B cell (primary cell): ENCODE measurements around the gene CST11. TPM values are rescaled to one million over a fixed set of nuclear protein-coding genes. Genes with fewer than 3 reads are reported as not detected.

Experiments
- ATAC-seq: fragments of 200-7000 bp; cut with Tn5 transposase; one replicate; pipeline ENCODE4 v1.10.0; 2021; ENCODE audit warnings: low read depth, mild to moderate bottlenecking, moderate number of reproducible peaks, moderate library complexity
- CTCF ChIA-PET: fragments of 350-600 bp; sonication (Branson Sonifier 250); formaldehyde crosslinking; loops from one replicate; lab custom pipeline; 2021; ENCODE audit warnings: antibody characterized with exemption, inconsistent platforms; lab: Charles Lee
- POLR2A ChIA-PET: fragments of 350-600 bp; sonication (Branson Sonifier 250); formaldehyde crosslinking; loops from one replicate; lab custom pipeline; 2021; ENCODE audit warnings: antibody characterized with exemption; lab: Charles Lee
- DNase-seq: peaks from one replicate; pipeline ENCODE4 v3.0.0; 2013
- H2AFZ ChIP-seq: 2 replicates; pipeline ENCODE4 v1.6.1; 2012; ENCODE audit warnings: mild to moderate bottlenecking, low read depth, low read length; ENCODE audit not compliant: insufficient read depth, poor library complexity, severe bottlenecking
- H3K27ac ChIP-seq, 2 donors: 1 replicate in 1 of 2; 2 replicates in 1 of 2; pipeline ENCODE4 v1.5.1; 2012 to 2013; ENCODE audit warnings: low read length in 2 of 2, mild to moderate bottlenecking in 2 of 2, moderate library complexity in 1 of 2
- H3K27me3 ChIP-seq, 4 experiments: fragments of 200-600 bp in 1 of 4; sonication (generic) in 1 of 4; replicated peaks in 1 of 4; 1 replicate in 2 of 4; 2 replicates in 2 of 4; pipeline versions ENCODE4 v1.6.1 to v1.7.0; 2013 to 2016; ENCODE audit warnings: low read length in 3 of 4, mild to moderate bottlenecking in 2 of 4, mixed read lengths in 1 of 4, moderate library complexity in 1 of 4; ENCODE audit not compliant: insufficient read depth in 4 of 4, control insufficient read depth in 3 of 4; ENCODE audit errors: control extremely low read depth in 1 of 4
- H3K36me3 ChIP-seq, 2 experiments: replicated peaks in 1 of 2; 1 replicate in 1 of 2; 2 replicates in 1 of 2; pipeline versions ENCODE4 v1.6.1 to v1.7.1; 2013; ENCODE audit warnings: low read length in 1 of 2; ENCODE audit not compliant: insufficient read depth in 2 of 2, control insufficient read depth in 1 of 2; ENCODE audit errors: control extremely low read depth in 1 of 2, extremely low read depth in 1 of 2
- H3K4me1 ChIP-seq, 2 donors: fragments of 200-600 bp in 1 of 2; sonication (generic) in 1 of 2; 1 replicate in 1 of 2; 2 replicates in 1 of 2; pipeline versions ENCODE4 v1.5.1 to v1.6.1; 2013 to 2017; ENCODE audit warnings: low read length in 2 of 2; ENCODE audit not compliant: control insufficient read depth in 2 of 2, insufficient read depth in 2 of 2
- H3K4me2 ChIP-seq: replicated peaks from 2 replicates; pipeline ENCODE3; 2012; ENCODE audit warnings: mild to moderate bottlenecking, low read depth, low read length; ENCODE audit not compliant: poor library complexity, severe bottlenecking
- H3K4me3 ChIP-seq, 5 experiments: fragments of 200-600 bp in 1 of 5; sonication (generic) in 1 of 5; 1 replicate in 3 of 5; 2 replicates in 2 of 5; pipeline versions ENCODE4 v1.5.1 to v1.7.0; 2011 to 2016; ENCODE audit warnings: low read length in 4 of 5, mild to moderate bottlenecking in 4 of 5, low read depth in 2 of 5, control low read depth in 1 of 5, moderate library complexity in 1 of 5; ENCODE audit not compliant: insufficient read depth in 1 of 5; ENCODE audit errors: control extremely low read depth in 1 of 5, extremely low read depth in 1 of 5
- H3K79me2 ChIP-seq: fragments of 200-600 bp; sonication (generic); one replicate; pipeline ENCODE4 v1.6.0; 2016; ENCODE audit warnings: low read length; ENCODE audit not compliant: control insufficient read depth, insufficient read depth
- H3K9ac ChIP-seq: fragments of 200-600 bp; sonication (generic); 2 replicates; pipeline ENCODE4 v1.6.1; 2017; ENCODE audit warnings: mild to moderate bottlenecking, low read length, moderate library complexity
- H3K9me3 ChIP-seq, 3 donors: one replicate each; pipeline versions ENCODE4 v1.6.1 to v1.7.1; 2013; ENCODE audit warnings: low read length in 2 of 3; ENCODE audit not compliant: control insufficient read depth in 2 of 3, insufficient read depth in 1 of 3; ENCODE audit errors: control extremely low read depth in 1 of 3
- H4K20me1 ChIP-seq: 2 replicates; pipeline ENCODE4 v1.6.0; 2012; ENCODE audit warnings: mild to moderate bottlenecking, low read length; ENCODE audit not compliant: insufficient read depth, control insufficient read depth, poor library complexity, severe bottlenecking
- H3K27ac Mint-ChIP-seq: one replicate; pipeline ENCODE4 v1.8.0; 2021; ENCODE audit warnings: mixed read lengths
- H3K27me3 Mint-ChIP-seq: one replicate; pipeline ENCODE4 v1.8.0; 2021; ENCODE audit warnings: mixed read lengths
- H3K4me1 Mint-ChIP-seq: one replicate; pipeline ENCODE4 v1.8.0; 2021; ENCODE audit warnings: mixed read lengths
- H3K4me3 Mint-ChIP-seq: one replicate; pipeline ENCODE4 v1.8.0; 2021; ENCODE audit warnings: mixed read lengths
- H3K9me3 Mint-ChIP-seq: one replicate; pipeline ENCODE4 v1.8.0; 2022; ENCODE audit warnings: mixed read lengths; ENCODE audit not compliant: insufficient read depth
- CTCF ChIP-seq: fragments of 200-600 bp; IDR thresholded peaks from one replicate; pipeline ENCODE4 v1.8.0; 2022; ENCODE audit warnings: antibody characterized with exemption, mild to moderate bottlenecking
- EZH2 ChIP-seq: IDR thresholded peaks from 2 replicates; pipeline ENCODE4 v1.6.1; 2012; ENCODE audit warnings: borderline replicate concordance, low read depth, mild to moderate bottlenecking, moderate library complexity, low read length; ENCODE audit not compliant: insufficient read depth, poor library complexity, severe bottlenecking
- WGBS: methylation state at CpG from one replicate; pipeline ENCODE4 v1.1.5; 2013; ENCODE audit warnings: missing lambda C conversion rate; ENCODE audit not compliant: insufficient coverage; 5-methylcytosine and 5-hydroxymethylcytosine counted together
- intact Hi-C: fragments of 100-400 bp; cut with micrococcal nuclease; formaldehyde crosslinking; loops from one replicate; pipeline ENCODE4 v1.10.0; 2022
- polyA plus RNA-seq: library from polyadenylated mRNA; depleted of rRNA; stranded (reverse); fragments of >200 nt; gene quantifications from 2 replicates; pipeline ENCODE4 v1.2.3, GENCODE V29; 2012
- total RNA-seq, 2 donors: library from RNA; stranded (reverse); fragments of 120-200 nt in 1 of 2; gene quantifications; 1 replicate in 1 of 2; 2 replicates in 1 of 2; pipeline versions ENCODE4 v1.2.3 to v1.2.4, GENCODE V29; 2013 to 2022

The CST11 gene
- total and polyA plus RNA-seq, 2 donors (not counting 1 experiment from before 2014, with no cell fraction given): not detected

- no peak for ATAC-seq
- H3K27ac Mint-ChIP-seq: no peak overlapping the region
- TF ChIP-seq EZH2: no peak
- TF ChIP-seq CTCF: no peak
- H3K27me3 Mint-ChIP-seq: peaks cover 9% of the 10 kb centered on the region
- peaks cover 0 to 8% (median 3%) of the 10 kb centered on the region in 3 donors for H3K9me3 ChIP-seq
- H3K4me1 Mint-ChIP-seq: no peaks in the 10 kb centered on the region
- ChIA-PET CTCF (no interaction called here), POLR2A (no interaction called here)
- H3K27me3 ChIP-seq: peaks cover 0 to 3% (median 0%) of the 10 kb centered on the region in 4 experiments
- H3K9me3 Mint-ChIP-seq: no peaks in the 10 kb centered on the region
- peaks cover 2 to 9% of the 10 kb centered on the region in 2 donors for H3K4me1 ChIP-seq
- intact Hi-C loops: no loop called here
- no peak overlapping the region for H3K27ac ChIP-seq
- H3K4me3 Mint-ChIP-seq: no peak overlapping the region
- H3K36me3 ChIP-seq: no peaks in the 10 kb centered on the region
- H3K4me2 ChIP-seq: no peak overlapping the region
- no peak for DNase-seq
- no peaks in the 10 kb centered on the region for H3K79me2 ChIP-seq
- 100% methylated on average over 1 of the region's 7 CpGs for WGBS
- H3K9ac ChIP-seq: no peak overlapping the region
- H4K20me1 ChIP-seq: no peaks in the 10 kb centered on the region
- no peak overlapping the region for H2AFZ ChIP-seq
- H3K4me3 ChIP-seq: no peak overlapping the region
These were observed 3.0 kb upstream of the CST11 start for GRCh38 chr20:23455639-23456038.

GRCh38 chr20:23454816-23455215, 2.1 kb upstream of the CST11 start:
- no peak overlapping the region for H3K4me3 Mint-ChIP-seq
- Histone ChIP-seq H3K27ac (no peak overlapping the region), H3K9me3 (peaks cover 0 to 8% (median 3%) of the 10 kb centered on the region in 3 donors), H3K79me2 (no peaks in the 10 kb centered on the region), H3K36me3 (no peaks in the 10 kb centered on the region), H3K4me2 (no peak overlapping the region), H3K27me3 (peaks cover 0 to 3% (median 0%) of the 10 kb centered on the region in 4 experiments), H2AFZ (no peak overlapping the region), H4K20me1 (no peaks in the 10 kb centered on the region), H3K4me3 (no peak overlapping the region), H3K4me1 (peaks cover 2 to 9% of the 10 kb centered on the region in 2 donors), H3K9ac (no peak overlapping the region)
- no peak overlapping the region for H3K27ac Mint-ChIP-seq
- no peaks in the 10 kb centered on the region for H3K9me3 Mint-ChIP-seq
- no peak for ATAC-seq
- peaks cover 8% of the 10 kb centered on the region for H3K27me3 Mint-ChIP-seq
- intact Hi-C loops: no loop called here
- DNase-seq: no peak
- no peaks in the 10 kb centered on the region for H3K4me1 Mint-ChIP-seq
- ChIA-PET CTCF (no interaction called here), POLR2A (no interaction called here)
- no CpG with 5 or more reads among the region's 1 CpG for WGBS
- TF ChIP-seq CTCF (no peak), EZH2 (no peak)
